Erythroblast (primary cell): ENCODE measurements around the gene EHMT1.

Experiments
- GATA1 ChIP-seq: IDR thresholded peaks from 2 replicates; pipeline ENCODE4 v1.6.1; 2011; ENCODE audit warnings: low read depth, mild to moderate bottlenecking, control low read depth, low read length, moderate library complexity
- POLR2A ChIP-seq: IDR thresholded peaks from 2 replicates; pipeline ENCODE4 v1.6.1; 2011; ENCODE audit warnings: mild to moderate bottlenecking, low read length

GRCh38 chr9:137586854-137587253 is 32.0 kb upstream of the EHMT1 start:
- TF ChIP-seq POLR2A (no peak), GATA1 (no peak)
